Muscle layer of colon (tissue), 2 donors: Measurements from ENCODE around the gene CD300C.

Source experiments
- H3K27ac ChIP-seq: one replicate; pipeline ENCODE4 v1.7.0; 2013; ENCODE audit warnings: low read depth, mild to moderate bottlenecking, low read length, moderate library complexity
- H3K27me3 ChIP-seq, 2 donors: one replicate each; pipeline ENCODE4 v1.7.0; 2013; ENCODE audit warnings: low read length in 2 of 2, mild to moderate bottlenecking in 2 of 2; ENCODE audit not compliant: insufficient read depth in 2 of 2, control insufficient read depth in 1 of 2
- H3K36me3 ChIP-seq: one replicate; pipeline ENCODE4 v1.7.0; 2013; ENCODE audit warnings: mild to moderate bottlenecking, low read length; ENCODE audit not compliant: insufficient read depth
- H3K4me1 ChIP-seq: one replicate; pipeline ENCODE4 v1.7.0; 2013; ENCODE audit warnings: mild to moderate bottlenecking, low read length; ENCODE audit not compliant: insufficient read depth
- H3K4me3 ChIP-seq, 2 donors: one replicate each; pipeline ENCODE4 v1.7.0; 2013; ENCODE audit warnings: low read length in 2 of 2, low read depth in 1 of 2, mild to moderate bottlenecking in 1 of 2, moderate library complexity in 1 of 2
- H3K9ac ChIP-seq: one replicate; pipeline ENCODE4 v1.7.0; 2013; ENCODE audit warnings: low read length
- H3K9me3 ChIP-seq: one replicate; pipeline ENCODE4 v1.7.0; 2013; ENCODE audit warnings: mild to moderate bottlenecking, low read length
- donor health status: abdominal sarcoma.
- donor health status: Adenocarcinoma of cecum.

CD300C gene

DNA sequence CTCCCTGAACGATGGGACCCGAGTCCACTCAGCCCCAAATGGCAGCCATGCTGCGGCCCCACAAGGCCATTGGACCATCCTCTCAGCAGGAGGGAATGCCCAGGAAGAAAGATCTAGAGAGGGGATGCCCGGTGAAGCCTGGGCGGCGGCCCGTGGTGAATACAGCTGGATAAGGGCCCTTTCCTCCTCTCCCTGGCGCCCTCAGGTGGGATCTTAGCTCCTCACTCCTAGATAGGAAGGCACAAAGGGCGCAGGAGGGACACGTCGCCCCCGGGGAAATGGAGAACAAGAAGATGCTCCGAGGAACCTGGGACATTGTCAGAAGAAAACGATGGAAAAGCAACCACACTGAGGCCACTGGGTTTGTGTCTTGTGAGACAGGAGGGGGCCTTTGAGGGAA is 2.5 kb downstream of the CD300C start:
- H3K4me1 ChIP-seq, result no peaks in the 10 kb centered on the region
- H3K9ac ChIP-seq, result no peak overlapping the region
- H3K4me3 ChIP-seq, result no peak overlapping the region
- H3K9me3 ChIP-seq, result no peaks in the 10 kb centered on the region
- H3K27me3 ChIP-seq, result no peaks in the 10 kb centered on the region
- no peaks in the 10 kb centered on the region for H3K36me3 ChIP-seq
- no peak overlapping the region for H3K27ac ChIP-seq

DNA sequence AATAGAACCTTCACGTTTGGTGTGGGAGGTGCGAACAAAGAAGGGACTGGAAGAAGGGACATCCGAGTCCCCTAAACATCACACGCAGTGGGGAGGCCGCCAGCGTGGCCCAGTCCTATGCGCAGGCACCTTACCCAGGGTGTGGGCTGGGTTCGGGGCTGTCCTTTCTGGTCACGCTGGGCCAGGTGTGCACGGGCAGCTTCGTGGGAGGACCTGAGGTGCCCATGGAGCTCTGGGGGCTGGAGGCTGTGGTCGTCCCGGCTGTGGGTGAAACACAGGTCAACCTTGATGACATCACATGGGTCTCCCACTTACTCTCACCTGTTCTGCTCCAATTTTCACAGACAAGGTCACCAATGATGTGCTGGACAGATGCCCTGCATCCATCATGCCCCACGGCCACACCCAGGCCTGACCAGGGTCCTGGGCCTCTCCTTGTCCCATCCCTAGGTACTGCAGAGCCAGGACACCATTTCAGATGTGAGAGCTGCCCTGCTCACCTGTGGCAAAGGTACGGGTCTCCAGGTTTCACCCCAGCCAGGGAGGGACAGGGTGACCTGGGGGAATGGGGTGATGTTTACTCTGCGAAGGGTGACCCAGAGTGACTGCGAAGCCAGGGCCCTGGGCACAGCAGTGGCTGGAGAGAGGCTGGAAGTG is 3.1 kb downstream of the CD300C start:
- Histone ChIP-seq H3K36me3 (no peaks in the 10 kb centered on the region), H3K4me3 (no peak overlapping the region), H3K4me1 (no peaks in the 10 kb centered on the region), H3K27ac (no peak overlapping the region), H3K9me3 (no peaks in the 10 kb centered on the region), H3K9ac (no peak overlapping the region), H3K27me3 (no peaks in the 10 kb centered on the region)

DNA sequence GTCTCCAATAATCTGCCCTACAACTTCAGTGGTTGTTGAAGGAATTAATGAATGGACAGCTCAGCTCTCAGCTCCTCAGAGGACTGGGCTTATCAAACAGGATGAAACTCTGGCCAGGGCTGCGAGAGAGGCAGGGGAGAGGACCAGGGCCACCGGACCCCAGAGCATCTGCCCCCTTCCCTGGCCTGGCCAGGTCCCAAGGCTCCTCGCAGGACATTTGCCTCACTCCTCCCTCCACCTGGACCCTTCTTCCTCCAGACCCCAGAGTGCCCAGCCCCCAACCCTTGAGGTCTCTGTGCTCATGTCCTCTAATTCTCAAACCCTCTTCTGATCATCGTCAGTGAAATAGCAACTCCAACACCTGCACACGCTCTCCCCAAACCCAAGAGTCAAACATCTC is 3.7 kb downstream of the CD300C start:
- Histone ChIP-seq H3K27ac (no peak overlapping the region), H3K36me3 (no peaks in the 10 kb centered on the region), H3K9me3 (no peaks in the 10 kb centered on the region), H3K9ac (no peak overlapping the region), H3K4me3 (no peak overlapping the region), H3K4me1 (no peaks in the 10 kb centered on the region), H3K27me3 (no peaks in the 10 kb centered on the region)

DNA sequence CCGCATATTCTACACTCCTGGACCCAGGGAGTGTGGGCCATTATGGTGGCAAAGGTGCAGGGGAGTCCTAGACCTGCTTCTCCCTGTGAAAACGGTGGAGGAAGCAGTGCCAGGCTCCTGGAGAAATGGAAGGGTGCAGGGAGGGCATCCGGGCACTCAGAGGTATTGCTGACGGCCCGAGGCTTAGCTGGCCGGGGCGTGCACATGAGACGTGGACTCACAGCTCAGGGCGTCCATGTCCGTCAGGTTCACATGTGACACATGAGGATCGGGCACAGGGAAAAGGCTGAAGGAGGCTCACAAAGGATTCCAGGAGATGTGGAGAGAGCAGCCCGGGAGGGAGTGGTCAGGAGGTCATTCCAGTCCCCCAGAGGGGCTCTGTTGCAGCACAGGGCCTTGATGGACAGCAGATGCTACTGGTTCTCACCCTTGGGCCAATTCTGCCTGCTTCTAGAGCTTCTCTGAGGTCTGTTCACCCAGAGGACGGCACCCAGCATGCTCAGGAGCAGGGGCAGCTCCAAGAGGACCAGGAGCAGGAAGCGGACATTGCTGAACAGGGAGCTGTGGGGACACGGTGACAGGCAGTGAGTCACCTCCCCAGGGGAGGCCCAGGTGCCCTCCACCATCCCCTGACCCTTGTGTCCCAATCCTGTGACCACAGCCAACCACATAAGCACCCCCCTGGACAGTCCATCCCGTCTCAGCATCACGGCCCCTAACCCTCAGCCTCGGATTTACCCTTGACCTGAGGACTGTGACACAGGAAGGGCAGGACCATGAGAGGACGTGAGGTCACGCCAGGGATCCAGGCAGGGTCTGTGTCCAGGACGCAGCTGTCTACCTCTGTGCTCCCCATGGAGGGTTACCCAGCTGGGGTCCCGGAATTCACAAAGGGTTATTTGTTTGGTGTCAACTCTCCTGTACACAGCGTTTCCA is 4.5 kb downstream of the CD300C start:
- H3K4me1 ChIP-seq, result no peaks in the 10 kb centered on the region
- no peaks in the 10 kb centered on the region for H3K9me3 ChIP-seq
- no peak overlapping the region for H3K9ac ChIP-seq
- no peaks in the 10 kb centered on the region for H3K36me3 ChIP-seq
- H3K27me3 ChIP-seq, result no peaks in the 10 kb centered on the region
- H3K4me3 ChIP-seq, result no peak overlapping the region
- H3K27ac ChIP-seq, result no peak overlapping the region

DNA sequence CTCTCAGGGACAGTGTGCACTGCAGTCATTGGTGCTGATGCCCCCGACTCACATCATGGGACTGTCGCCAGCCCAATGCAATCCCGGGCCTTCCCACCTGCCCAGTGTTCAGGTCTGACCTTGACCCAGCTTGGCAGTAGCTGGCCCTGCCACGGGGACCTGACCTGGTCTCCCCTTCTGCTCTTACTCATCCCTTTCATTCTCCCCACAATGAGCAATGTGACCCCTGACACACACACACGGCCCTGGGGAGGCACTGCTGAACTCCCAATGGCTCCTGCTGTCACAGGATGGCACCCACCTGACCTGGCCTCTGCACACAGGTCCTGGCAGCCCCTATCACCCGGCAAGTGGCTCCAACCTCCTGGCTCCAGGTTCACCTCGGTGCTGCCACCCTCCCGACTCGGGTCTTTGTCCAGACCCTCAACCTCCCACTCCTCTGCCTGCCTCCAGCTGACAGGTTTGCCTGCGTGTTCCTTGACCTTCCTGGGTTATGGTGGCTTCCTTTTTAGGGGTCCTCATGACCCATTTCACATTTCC is 6.6 kb downstream of the CD300C start:
- Histone ChIP-seq H3K27ac (no peak overlapping the region), H3K4me1 (no peaks in the 10 kb centered on the region), H3K27me3 (no peaks in the 10 kb centered on the region), H3K36me3 (no peaks in the 10 kb centered on the region), H3K9ac (no peak overlapping the region), H3K4me3 (no peak overlapping the region), H3K9me3 (no peaks in the 10 kb centered on the region)

DNA sequence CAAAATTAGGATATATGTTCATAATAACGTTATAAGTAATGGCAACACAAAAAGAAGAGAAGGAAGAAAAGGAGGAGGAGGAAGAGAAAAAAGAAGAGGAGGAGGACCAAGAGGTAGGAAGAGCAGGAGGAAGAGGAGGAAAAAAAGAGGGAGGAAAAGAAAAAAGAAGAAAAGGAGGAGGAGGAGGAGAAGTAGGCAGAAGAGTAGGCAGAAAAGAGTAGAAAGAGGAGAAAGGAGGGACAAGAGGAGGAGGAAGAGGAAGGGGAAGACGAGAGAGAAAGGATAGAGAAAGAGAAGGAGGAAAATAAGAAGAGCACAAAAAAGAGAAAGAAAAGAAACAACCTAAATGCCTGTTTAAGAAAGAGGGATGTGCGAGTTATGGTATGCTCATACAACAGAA is 9.0 kb downstream of the CD300C start:
- no peaks in the 10 kb centered on the region for H3K27me3 ChIP-seq

DNA sequence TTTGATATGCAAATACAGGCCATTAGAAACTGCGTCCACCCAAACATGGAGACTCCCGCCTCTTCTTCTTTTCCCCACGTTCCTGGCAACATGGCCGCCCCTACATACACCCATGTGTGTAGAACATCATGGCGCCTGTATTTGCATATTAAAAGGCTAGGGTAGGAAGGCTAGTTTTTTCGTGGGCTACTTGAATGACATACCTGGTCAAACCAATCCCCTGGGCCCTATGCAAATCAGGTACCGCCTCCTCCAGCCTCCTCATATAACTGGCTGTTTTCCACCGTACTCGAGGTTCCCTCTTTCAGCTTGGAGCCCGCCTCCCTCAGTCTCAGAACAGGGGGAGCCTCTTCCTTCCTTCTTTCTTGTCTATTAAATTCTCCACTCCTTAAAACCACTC is 13.8 kb downstream of the CD300C start:
- Histone ChIP-seq H3K4me3 (no peak overlapping the region), H3K4me1 (no peaks in the 10 kb centered on the region), H3K36me3 (no peaks in the 10 kb centered on the region), H3K27me3 (no peaks in the 10 kb centered on the region), H3K9ac (no peak overlapping the region), H3K27ac (no peak overlapping the region), H3K9me3 (no peaks in the 10 kb centered on the region)

More for the DNA sequence above, 9.0 kb downstream of the CD300C start:
- H3K4me3 ChIP-seq, result no peak overlapping the region
- H3K9me3 ChIP-seq, result no peaks in the 10 kb centered on the region
- H3K9ac ChIP-seq, result no peak overlapping the region
- no peaks in the 10 kb centered on the region for H3K4me1 ChIP-seq
- H3K27ac ChIP-seq, result no peak overlapping the region
- H3K36me3 ChIP-seq, result no peaks in the 10 kb centered on the region

DNA sequence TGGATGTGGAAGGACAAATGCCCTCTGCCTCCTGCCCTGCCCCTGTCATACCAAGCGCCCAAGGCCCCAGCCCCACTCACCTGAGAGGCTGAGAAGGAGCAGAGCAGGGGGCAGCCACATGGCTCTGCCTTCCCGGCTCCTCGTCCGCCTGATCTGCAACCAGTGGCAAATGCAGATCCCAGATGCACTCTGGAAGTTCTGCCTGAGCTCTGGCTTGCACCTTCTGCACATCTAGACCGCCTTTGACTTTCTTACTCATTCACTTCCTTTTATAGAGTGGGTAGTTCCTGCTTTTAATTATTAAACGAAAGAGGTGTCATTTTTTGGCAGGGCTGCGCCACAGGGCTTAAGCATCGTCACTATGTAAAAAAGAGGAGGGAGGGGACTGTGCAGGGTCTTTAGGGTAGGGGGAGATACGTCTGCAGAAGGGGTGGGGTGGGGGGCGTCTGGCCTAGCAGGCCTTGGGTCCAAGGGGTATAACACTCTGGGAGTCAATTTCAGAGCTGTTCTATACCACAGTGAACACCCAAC is 14.6 kb downstream of the CD300C start, which contains the start of gene CD300LB:
TSS of gene CD300LB (minus strand) at position 245 of the 531 bp plus-strand sequence. CDS start at position 120, 125 bp downstream.
- Histone ChIP-seq H3K27ac (no peak within 1 kb of the TSS), H3K27me3 (no peaks in the 10 kb centered on the region)

DNA sequence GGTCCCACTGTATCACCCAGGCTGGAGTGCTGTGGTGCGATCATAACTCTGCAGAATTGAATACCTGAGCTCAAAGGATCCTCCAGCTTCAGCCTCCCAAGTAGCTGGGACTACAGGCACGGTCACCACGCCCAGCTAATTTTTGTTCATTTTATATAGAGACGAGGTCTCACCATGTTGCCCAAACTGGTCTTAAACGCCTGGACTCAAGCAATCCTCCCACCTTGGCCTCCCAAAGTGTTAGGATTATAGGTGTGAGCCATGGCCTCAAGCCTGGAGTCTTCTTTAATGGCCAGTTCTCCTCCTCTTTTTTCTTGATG is 15.1 kb downstream of the CD300C start:
- Histone ChIP-seq H3K36me3 (no peaks in the 10 kb centered on the region), H3K9ac (no peak overlapping the region), H3K4me1 (no peaks in the 10 kb centered on the region), H3K27me3 (no peaks in the 10 kb centered on the region), H3K4me3 (no peak overlapping the region), H3K27ac (no peak overlapping the region), H3K9me3 (no peaks in the 10 kb centered on the region)

More for the DNA sequence above, 14.6 kb downstream of the CD300C start, which contains the start of gene CD300LB:
- Histone ChIP-seq H3K4me1 (no peaks in the 10 kb centered on the region), H3K9ac (no peak within 1 kb of the TSS), H3K4me3 (no peak within 1 kb of the TSS), H3K9me3 (no peaks in the 10 kb centered on the region), H3K36me3 (no peaks in the 10 kb centered on the region)

DNA sequence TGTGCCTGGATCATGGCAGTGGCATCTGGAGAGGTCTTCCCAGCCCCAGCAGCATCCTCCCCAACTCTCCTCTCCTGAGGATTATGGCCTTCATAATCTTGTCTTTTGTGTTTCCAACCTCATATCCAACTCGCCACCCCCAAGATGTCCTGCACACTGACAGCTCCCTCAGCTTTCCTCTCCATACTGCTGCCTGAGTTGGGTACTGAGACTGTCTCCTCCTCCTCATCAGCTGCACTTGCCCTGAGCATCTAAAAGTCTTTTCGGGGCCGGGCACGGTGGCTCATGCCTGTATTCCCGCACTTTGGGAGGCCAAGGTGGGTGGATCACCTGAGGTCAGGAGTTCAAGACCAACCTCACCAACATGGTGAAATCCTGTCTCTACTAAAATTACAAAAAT is 16.7 kb downstream of the CD300C start:
- Histone ChIP-seq H3K36me3 (no peaks in the 10 kb centered on the region), H3K9me3 (no peaks in the 10 kb centered on the region), H3K27ac (no peak overlapping the region), H3K4me3 (no peak overlapping the region), H3K4me1 (no peaks in the 10 kb centered on the region), H3K27me3 (no peaks in the 10 kb centered on the region), H3K9ac (no peak overlapping the region)

DNA sequence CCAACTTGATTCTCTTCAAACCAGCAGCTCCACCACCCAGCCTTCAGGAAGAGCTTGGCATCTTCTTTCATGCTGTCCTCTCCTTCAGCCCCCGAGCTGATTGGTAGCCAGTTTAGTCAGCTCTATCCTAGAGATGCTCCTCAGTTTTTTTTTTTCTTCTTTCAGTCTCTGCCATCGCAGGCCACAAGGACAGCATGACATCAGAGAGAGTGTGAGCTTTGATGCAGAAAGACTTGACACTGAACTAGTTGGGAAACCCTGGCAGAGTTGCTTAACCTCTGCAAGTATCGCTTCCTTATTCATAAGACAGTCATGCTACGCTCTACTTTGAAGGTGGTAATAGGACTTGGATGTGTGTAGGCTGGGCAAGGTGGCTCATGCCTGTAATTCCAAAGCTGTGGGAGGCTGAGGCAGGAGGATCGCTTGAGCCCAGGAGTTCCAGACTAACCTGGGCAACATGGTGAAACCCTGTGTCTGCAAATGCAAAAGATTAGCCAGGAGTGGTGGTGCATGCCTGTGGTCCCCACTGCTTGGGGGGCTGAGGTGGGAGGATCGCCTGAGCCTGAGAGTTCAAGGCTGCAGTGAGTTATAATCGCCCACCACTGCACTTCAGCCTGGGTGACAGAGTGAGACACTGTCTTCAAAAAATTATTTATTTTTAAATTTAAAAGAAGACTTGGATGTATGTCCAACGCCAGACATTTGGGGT is 17.3 kb downstream of the CD300C start:
- H3K9me3 ChIP-seq, result no peaks in the 10 kb centered on the region
- no peaks in the 10 kb centered on the region for H3K36me3 ChIP-seq
- no peaks in the 10 kb centered on the region for H3K4me1 ChIP-seq
- H3K4me3 ChIP-seq, result no peak overlapping the region
- no peak overlapping the region for H3K9ac ChIP-seq
- H3K27me3 ChIP-seq, result no peaks in the 10 kb centered on the region
- no peak overlapping the region for H3K27ac ChIP-seq
